HG03108 (cell line): ENCODE results near the gene ANKRD27.
"Not testable (repeated sequence)": the region's sequence is repeated elsewhere in the genome, so short reads cannot be mapped to it uniquely, and the experiment has no call there.

Experiments
- ATAC-seq: cut with Tn5 transposase; IDR thresholded peaks from one replicate; pipeline ENCODE4 v1.9.1; 2021; ENCODE audit warnings: moderate library complexity; ENCODE audit not compliant: unreplicated experiment

Gene ANKRD27

DNA sequence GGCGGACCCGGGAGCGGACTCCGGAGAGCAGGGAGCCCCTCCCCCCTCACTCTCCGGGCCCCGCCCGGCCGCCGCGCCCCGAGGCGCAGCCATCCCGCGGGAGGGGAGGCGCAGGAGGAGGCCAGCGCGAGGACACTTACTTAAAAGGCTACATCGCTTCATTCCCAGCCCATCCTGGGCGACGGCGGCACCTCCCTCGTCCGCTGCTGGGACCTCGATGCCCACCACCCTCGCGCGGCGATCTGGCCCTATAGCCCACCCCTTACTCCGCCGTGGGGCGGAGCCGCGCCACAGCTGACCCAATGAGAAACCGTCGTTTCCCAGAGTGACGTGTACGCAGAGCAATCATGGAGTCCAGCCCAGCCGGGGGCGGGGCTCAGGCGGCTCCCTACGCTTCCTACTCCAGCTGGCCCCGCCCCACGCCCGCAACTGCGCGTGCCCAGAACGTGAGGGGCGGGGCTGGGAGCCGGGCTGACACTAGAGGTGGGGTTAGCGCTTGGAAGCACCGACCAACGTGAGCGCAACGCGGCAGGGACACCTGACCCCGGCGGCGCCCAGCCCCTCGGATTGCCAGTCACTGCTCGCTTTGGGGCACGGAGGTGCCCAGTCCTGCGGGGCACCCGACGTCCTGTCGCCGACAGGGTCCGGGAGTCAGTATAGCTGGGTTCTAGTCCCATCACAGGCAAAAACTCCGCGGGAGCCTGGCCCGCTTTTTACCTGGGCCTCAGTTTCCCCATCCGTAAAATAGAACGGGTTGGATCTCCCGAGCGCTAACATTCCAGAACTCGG, at the start of gene ANKRD27:
Gene ANKRD27 (minus strand): TSS at position 250 of the 789 bp plus-strand sequence. CDS start 16,165 bp downstream, outside the sequence.
- peak; percentile 95 for ATAC-seq

DNA sequence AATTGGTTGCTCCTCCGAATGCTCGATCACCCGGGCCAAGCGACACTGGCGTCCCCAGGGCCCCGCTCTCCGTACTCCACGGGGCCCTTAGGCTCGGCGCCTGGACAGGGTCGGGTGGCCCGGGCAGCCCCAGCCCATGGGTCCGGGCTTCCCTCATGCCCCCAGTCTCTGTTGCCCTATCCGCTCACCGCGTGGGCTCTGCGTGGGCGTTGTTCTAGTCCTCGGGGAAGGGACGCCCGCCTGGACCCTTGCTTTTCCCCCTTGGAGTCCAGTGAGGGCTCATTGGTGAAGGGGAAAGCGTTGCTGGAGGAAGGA, 45.9 kb upstream of the ANKRD27 start:
- no peak for ATAC-seq

DNA sequence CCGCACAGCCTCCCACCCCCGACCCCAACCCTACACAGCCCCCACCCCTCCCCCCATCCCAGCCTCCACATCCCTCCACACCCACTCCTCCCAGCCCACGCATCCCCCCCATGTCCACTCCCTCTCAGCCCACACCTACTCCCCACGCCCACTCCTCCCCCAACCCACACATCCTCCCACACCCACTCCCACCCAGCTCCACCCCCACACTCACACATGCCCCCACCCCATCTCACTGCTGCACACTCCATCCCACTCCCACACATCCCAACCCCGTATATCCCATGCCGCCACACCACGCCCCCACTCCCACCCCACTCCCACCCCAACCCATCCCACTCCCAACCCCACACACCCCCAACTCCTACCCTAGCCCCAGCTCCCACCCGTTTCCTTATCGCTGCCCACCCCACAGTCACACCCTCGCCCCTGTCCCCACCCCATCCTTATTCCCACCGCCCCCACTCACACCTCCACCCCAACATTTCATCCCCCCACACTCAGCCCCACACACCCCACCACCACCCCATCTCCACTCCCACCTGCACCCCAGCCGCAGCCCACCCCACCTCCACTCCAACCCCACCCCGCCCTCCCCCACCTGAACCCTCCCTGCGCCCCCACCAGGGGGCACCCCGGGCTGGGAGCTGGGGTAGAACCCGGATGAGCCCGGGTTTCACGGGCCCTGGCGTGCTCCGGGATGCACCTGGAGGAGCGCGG, 45.4 kb upstream of the ANKRD27 start:
- ATAC-seq, result no peak

DNA sequence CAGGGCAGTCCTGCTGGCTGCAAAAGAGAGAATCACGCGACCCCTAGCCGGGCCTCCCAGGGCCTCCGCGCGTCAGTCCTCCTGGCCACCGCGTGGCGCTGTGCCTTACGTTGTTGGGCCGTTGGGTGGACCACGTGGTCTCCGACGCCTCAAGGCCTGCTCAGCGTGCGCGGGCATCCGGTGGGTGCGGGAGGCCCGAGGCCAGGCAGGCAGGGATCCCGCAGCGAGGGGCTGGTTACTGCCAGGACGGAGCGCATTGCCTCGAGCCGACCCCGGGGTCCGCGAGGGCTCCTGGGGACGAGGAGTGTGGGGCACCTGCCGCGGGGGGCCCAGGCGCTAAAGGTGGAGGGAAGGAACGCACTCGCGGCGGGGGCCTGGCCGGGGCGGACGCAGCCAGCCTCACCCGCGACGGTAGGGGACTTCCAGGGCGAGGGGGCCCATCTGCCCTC, 44.7 kb upstream of the ANKRD27 start, which contains the start of gene TDRD12:
Gene TDRD12 (plus strand): TSS at position 157 of the 449 bp plus-strand sequence. CDS start 306 bp downstream, outside the sequence.
- no peak for ATAC-seq

DNA sequence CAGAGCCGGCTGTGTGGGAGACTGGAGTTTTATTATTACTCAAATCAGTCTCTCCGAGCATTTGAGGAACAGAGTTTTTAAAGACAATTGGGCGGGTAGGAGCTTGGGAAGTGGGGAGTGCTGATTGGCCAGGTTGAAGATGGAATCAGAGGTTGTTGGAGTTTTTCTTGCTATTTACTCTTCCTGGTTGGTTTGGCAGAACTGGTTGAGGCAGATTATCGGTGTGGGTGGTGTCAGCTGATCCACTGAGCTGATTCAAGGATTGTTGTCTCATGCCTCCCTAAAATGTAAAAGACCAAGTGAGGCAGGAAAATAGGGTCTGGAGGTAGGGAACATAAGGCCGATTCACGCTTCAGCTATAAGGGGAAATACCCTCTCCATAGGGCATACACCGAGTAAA, 43.3 kb upstream of the ANKRD27 start:
- ATAC-seq, result no peak

DNA sequence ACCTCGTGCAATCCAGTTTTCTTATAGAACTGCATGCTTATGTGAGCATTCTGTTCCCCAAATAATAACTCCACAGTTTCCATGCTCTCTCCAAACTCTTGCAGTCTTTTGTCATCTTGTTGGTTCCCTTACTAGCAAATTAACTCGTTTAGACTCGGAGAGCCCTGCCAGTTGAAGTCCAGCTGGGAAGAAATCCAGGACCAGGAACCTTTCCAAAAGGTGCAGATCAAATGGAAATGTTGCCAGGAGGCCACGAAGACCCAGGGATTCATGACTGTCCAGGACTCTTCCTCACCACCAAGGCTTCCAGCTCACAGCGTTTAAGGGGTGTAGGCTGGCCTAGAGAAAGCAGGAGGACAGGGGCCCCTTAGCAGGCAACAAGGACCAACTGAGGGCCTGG, 42.5 kb upstream of the ANKRD27 start:
- no peak for ATAC-seq

DNA sequence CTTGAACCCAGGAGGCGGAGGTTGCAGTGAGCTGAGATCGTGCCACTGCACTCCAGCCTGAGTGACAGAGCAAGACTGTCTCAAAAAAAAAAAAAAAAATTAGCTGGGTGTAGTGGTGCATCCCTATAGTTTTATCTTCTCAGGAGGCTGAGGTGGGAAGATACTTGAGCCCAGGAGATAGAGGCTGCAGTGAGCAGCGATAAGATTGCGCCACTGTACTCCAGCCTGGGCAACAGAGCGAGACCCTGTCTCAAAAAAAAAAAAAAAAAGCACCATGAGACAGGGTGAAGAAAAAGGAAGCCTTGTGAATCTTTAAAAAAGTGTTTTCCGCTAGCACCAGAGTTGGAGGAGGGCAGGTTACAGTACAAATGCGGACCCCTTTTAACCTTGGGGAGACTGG, 41.2 kb upstream of the ANKRD27 start:
- not testable (repeated sequence) for ATAC-seq

DNA sequence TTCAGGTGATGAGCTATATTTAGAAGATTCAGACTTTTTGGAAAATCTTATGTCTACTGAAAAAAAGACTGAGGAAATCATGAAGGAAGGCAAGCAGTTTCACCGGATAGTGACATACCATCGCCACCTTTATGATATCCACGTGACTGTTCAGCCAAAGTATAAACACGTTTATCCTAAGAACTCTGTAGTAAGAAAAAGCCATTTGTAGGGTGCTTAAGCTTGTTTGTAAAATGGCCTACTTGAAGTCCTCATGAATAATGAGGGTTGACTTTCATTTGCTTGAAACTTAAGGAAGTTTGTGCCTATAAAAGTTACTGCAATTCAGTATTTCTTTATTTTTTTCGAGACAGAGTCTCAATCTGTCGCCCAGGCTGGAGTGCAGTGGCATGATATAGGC, 36.8 kb upstream of the ANKRD27 start:
- ATAC-seq, result no peak

DNA sequence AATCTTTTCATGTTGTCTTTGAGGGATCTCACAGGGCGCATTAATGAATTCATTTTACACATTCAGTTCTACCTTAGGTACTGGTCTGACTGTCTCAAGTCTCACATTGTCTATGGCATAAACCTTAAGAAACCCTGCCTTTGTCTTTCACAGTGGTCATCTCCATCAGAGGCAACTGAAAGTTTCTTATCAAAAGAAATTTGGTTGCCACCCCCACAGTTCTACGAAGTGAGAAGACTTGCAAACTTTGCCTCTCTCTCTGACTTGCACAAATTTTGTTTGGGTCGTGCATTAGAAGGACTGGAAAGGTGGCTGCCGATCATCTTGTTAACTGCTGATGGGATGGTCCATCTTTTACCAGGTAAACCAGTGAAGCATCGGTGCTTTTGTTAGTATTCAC, 34.1 kb upstream of the ANKRD27 start:
- no peak for ATAC-seq

DNA sequence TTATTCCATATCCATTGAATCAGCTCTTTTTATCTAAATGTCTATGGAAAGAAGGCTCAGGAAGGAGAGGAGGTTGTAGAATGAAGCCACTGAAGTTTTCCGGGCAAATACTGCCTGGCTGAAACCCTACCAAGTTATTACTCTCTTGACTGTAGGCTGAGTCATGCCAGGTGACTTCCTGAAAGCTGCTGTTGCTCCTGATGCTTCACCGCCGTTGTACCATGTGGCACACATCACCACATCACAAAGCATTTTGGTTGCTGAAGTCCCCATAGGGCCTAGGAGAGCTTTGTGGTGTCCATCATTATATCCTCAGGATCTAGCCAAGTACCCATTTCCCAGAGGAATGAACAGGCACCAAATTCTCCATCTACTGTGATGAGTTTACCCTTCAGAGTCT, 33.5 kb upstream of the ANKRD27 start:
- no peak for ATAC-seq

DNA sequence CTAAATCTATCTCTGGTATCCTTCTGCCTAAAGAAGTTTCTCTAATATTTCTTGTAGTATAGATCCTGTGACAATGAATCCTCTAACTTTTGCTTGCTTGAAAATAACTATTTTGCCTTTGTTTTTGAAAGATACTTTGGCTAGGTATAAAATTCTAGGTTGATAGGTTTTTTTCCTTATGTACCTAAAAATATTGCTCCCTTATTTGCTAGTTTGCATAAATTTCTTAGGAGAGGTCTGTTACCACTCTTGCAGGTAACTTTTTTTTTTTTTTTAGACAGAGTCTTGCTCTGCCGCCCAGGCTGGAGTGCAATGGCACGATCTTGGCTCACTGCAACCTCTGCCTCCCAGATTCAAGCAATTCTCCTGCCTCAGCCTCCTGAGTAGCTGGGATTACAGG, 29.0 kb upstream of the ANKRD27 start:
- ATAC-seq, result not testable (repeated sequence)

DNA sequence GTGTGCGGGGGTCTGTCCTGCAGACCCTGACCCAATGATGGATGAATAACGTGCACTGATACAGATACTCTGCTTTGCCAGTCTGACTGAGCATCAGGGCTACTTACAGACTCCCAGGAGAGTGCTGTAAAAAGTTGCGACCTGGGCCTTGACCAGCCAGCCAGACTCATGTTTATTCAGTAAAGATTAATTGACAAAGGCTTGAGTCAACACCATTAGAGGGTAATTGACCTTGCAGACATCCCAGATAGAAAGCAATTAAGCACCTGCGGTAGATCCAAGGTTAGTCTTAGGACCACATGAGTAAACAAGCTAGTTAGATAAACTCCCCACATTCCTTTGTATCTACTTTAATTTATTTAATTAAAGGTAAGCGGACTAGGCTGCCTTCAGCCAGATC, 27.0 kb upstream of the ANKRD27 start:
- ATAC-seq, result no peak

DNA sequence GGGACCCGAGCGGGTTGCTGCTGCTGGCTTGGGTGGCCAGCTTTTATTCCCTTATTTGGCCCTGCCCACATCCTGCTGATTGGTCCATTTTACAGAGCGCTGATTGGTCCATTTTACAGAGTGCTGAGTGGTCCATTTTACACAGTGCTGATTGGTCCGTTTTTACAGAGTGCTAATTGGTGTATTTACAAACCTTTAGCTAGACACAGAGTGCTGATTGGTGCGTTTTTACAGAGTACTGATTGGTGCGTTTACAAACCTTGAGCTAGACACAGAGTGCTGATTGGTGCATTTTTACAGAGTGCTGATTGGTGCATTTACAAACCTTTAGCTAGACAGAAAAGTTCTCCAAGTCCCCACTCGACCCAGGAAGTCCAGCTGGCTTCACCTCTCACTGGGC, 25.1 kb upstream of the ANKRD27 start:
- ATAC-seq, result not testable (repeated sequence)

DNA sequence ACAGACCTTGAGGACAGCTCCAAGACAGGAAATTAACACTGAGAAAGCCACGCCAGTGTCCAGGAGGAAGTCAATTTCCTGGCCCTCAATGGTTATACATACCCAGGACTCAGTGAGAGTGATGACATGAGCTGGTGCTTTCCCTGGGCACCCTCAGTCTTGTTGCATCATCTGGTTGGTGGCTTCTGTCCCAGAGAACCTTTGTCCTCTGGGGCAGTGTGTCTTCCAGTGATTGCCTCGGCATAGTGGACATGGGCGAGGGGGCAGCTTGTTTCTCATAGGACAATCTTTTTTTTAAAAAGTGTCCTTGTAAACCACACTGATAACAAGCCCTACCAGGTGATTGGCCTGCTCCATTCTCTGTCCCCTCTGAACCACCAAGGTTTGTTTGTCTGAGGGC, 21.8 kb upstream of the ANKRD27 start:
- ATAC-seq, result not testable (repeated sequence)

DNA sequence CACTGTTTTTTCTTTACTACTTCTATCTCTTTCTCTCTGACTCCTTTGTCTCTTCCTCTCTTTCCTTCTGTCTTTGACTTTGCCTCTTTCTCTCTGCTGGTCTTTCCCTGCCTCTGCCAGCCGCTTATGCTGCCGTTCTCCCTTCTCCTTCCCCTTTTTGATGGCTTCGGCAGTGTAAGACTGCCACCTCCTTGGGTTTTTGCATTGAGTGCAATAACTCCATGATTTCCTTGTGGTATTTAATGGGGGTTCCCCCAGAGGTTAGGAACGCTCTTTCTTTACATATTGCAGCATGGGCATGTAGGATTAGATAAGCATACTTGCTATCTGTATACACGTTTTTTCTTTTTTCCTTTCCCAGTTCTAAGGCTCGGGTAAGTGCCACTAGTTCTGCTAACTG, 20.5 kb upstream of the ANKRD27 start:
- not testable (repeated sequence) for ATAC-seq

DNA sequence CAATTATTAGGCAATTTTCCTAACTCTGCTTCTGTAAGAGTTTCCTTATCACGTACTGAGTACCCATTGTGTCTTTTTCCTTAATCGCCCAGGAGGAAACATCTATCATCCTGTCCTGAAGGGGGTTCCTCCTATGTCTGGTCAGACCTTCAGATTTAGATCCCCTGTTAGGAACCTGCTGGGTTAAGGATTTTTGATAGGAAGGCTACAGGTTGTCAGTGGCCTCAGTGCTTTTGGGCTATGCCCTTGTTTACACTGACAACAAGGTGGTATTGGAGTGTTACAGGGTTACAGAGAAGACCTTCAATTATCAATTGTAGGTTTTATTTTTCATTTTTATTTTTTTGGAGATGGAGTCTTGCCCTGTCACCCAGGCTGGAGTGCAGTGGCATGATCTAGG, 19.9 kb upstream of the ANKRD27 start:
- ATAC-seq, result not testable (repeated sequence)

DNA sequence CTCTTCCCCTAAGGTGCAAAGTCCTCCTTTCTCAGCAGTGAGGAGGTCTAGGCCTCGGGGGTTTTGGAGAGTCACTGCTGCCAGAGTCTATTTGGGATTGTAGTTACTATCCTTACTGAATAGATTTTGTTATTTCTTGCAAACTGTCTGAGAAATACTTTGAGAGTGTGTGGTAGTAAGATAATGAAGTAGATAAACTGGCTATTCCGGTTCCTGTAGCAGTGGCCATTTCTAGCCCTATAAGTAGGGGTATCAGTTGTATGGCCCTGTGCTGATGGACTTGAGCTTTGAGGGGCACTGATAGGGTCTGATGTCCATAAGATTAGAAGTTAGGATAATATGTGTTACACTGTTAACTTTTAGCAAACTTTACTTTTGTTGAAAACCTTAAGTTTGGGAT, 19.3 kb upstream of the ANKRD27 start:
- ATAC-seq, result not testable (repeated sequence)

DNA sequence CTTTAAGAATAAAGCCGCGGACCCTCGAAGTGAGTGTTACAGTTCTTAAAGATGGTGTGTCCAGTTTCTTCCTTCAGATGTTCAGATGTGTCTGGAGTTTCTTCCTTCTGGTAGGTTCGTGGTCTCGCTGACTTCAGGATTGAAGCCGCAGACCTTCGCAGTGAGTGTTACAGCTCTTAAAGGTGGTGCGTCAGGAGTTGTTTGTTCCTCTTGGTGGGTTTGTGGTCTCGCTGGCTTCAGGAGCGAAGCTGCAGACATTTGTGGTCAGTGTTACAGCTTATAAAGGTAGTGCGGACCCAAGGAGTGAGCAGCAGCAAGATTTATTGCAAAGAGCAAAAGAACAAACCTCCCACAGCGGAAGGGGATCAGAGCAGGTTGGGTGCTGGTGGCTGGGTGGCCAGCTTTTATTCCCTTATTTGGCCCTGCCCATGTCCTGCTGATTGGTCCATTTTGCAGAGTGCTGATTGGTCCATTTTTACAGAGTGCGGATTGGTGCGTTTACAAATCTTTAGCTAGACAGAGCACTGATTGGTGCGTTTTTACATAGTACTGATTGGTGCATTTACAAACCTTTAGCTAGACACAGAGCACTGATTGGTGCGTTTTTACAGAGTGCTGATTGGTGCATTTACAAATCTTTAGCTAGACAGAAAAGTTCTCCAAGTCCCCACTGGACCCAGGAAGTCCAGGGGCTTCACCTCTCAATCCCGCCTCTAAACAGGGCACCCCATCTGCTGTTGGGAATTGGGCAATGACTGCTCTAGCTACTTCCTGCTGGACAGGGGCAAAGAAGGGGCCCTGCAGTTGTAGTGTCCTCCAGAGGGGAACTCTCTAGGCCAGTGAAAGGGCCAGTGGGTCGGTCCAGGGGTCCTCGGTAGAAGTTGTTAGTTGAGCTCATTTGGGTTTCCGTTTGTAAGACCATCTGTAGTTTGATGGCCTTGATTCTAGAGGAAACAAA, 18.4 kb upstream of the ANKRD27 start:
- not testable (repeated sequence) for ATAC-seq

DNA sequence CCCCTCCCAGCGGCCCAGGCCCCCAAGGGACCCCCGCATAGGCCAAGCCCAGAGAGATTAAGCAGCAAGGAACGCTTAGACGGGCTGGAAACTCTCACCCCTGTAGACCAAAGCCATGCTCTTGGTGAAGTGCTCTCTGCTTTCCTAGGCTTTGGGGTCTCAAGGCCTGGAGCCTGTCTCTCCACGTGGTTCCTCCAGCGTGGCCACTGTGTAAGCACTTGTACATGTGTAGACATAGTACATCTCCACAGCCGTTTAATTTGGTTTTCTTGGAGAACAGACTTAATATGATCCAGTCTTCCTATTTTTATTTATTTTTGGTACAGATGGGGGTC, 17.7 kb upstream of the ANKRD27 start:
- ATAC-seq, result no peak

DNA sequence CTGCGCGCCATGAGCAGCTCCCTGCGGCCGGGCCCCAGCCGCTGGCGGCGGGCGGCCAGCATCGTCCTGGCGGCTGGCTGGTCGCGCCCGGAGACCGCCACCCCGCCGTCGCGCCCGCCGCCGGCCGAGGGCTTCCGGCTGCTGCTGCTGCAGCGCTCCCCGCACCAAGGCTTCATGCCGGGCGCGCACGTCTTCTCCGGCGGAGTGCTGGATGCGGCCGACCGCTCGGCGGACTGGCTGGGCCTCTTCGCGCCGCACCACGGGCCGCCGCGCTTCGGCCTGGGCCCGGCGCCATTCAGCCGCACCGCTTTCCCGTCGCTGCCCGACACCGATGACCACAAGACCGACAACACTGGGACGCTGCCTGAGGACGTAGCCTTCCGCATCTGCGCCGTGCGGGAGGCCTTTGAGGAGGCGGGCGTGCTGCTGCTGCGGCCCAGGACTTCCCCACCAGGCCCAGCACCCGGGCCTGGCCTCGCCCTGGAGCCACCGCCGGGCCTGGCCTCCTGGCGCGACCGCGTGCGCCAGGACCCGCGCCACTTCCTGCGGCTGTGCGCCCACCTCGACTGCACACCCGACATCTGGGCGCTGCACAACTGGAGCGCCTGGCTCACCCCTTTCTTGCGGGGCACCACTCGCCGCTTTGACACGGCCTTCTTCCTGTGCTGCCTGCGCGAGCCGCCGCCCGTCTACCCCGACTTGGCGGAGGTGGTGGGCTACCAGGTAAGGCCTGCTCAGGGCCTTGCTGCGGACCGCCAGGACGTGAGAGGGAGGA, 17.2 kb upstream of the ANKRD27 start:
- ATAC-seq, result peak; percentile 61
